ENCODE data around the gene FAM43A. TPM values are rescaled to one million over a fixed set of nuclear protein-coding genes. Genes with fewer than 3 reads are reported as not detected.

Gene FAM43A
- total RNA-seq, 1 donor from 2014 or later: 20.4 TPM

DNA sequence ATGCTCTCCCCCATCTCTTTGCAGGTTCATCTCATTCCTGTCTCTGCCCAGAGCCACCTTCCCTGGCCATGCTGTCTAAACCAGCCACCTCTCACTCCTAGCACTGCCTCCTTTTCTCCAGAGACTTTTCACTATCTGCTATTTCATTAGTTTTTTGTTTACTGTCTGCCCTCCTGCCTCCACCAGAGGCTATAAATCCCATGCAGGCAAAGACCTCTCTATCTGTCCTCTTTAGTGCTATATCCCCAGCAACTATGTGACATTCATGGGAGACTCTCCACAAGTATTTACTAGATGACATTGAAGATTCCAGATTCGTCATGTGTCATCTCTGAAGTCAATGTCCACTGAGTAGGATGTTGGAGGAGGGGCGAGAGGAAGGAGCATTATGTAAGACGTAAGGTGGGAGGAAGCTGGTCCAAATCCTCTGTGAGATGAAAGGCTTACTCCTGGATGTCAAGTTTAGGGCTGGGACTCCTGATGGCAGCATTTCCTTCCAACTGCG lies 3.4 kb upstream of the FAM43A start:
- Histone ChIP-seq H3K4me3 (no peak overlapping the region), H3K36me3 (no peaks in the 10 kb centered on the region), H3K4me1 (peaks cover 21% of the 10 kb centered on the region), H3K27ac (peak overlapping the region; percentile 47), H3K9me3 (no peaks in the 10 kb centered on the region), H3K27me3 (no peaks in the 10 kb centered on the region)
- no peak for DNase-seq (ENCODE audit: extremely low spot score in 2 of 2)
- no peak for TF ChIP-seq POLR2A (IDR thresholded peaks at IDR 0.05)
- no peak for TF ChIP-seq CTCF (IDR thresholded peaks at IDR 0.05)
- no peak for TF ChIP-seq POLR2AphosphoS5 (IDR thresholded peaks at IDR 0.05; ENCODE audit: insufficient read depth in 1 of 2, low read depth in 1 of 2)
- intact Hi-C loops (cut with DNase I): loop anchor here (2.0 to 10.0 kb wide), 2 partner anchors 575 to 863 kb away; partner anchors contain the start of gene PPP1R2

DNA sequence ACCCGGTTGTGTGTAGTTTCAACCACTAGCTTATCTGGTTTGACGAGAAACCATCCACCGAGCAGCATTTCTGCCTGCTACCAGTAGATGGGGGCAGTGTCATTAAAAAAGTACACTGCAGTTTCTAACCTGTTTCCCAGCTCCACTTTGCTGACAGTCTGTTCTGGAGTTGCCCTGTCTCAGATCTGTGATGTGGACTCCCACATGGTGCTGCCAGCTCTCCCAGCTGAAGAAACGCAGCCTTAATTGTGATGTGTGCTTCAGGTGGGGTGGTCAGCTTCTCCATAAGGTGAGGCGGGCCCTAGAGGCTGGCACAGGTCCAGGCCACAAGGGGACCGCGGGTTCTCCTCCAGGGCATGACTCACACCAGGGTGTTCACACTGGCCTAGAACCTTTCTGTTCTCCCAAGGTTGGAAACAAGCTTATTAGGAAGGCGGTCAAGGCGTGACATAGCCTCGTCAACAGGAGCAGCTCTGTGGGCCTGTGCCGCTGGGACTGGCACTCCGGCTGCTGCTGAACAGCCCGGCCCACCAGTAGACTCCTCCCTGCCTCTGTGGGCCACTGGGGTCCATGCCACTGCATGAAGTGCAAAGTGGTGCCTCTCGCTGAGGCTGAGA lies 2.9 kb upstream of the FAM43A start:
- intact Hi-C loops (cut with DNase I): loop anchor here (2.0 to 10.0 kb wide), 2 partner anchors 574 to 862 kb away; partner anchors contain the start of gene PPP1R2
- no peaks in the 10 kb centered on the region for H3K36me3 ChIP-seq
- TF ChIP-seq POLR2A (IDR thresholded peaks at IDR 0.05) (no peak), POLR2AphosphoS5 (IDR thresholded peaks at IDR 0.05; ENCODE audit: insufficient read depth in 1 of 2, low read depth in 1 of 2) (peak; percentile 50 to 87), CTCF (IDR thresholded peaks at IDR 0.05) (peak; percentile 67 to 95 (median 82))
- peak in 1 of 2 donors; percentile 90 for DNase-seq (ENCODE audit: extremely low spot score in 2 of 2)
- H3K4me3 ChIP-seq: no peak overlapping the region
- peak overlapping the region; percentile 47 for H3K27ac ChIP-seq
- peaks cover 25% of the 10 kb centered on the region for H3K4me1 ChIP-seq
- no peaks in the 10 kb centered on the region for H3K27me3 ChIP-seq
- no peaks in the 10 kb centered on the region for H3K9me3 ChIP-seq

- H3K36me3 ChIP-seq: no peaks in the 10 kb centered on the region
- TF ChIP-seq POLR2AphosphoS5 (IDR thresholded peaks at IDR 0.05; ENCODE audit: insufficient read depth in 1 of 2, low read depth in 1 of 2) (no peak), CTCF (IDR thresholded peaks at IDR 0.05) (no peak), POLR2A (IDR thresholded peaks at IDR 0.05) (no peak)
- intact Hi-C loops (cut with DNase I): loop anchor here (2.0 to 10.0 kb wide), 2 partner anchors 573 to 861 kb away; partner anchors contain the start of gene PPP1R2
- H3K4me3 ChIP-seq: no peak overlapping the region
- peaks cover 31% of the 10 kb centered on the region for H3K4me1 ChIP-seq
- peak overlapping the region; percentile 47 for H3K27ac ChIP-seq
- no peaks in the 10 kb centered on the region for H3K27me3 ChIP-seq
- no peaks in the 10 kb centered on the region for H3K9me3 ChIP-seq
- no peak for DNase-seq (ENCODE audit: extremely low spot score in 2 of 2)
These were observed 2.3 kb upstream of the FAM43A start for GRCh38 chr3:194683380-194683779.

- intact Hi-C loops (cut with DNase I): loop anchor here (1.0 to 10.0 kb wide), 3 partner anchors 422 to 860 kb away; partner anchors contain the start of gene PPP1R2
- no peaks in the 10 kb centered on the region for H3K36me3 ChIP-seq
- peak overlapping the region; percentile 62 to 75 for H3K4me3 ChIP-seq
- peaks cover 45% of the 10 kb centered on the region for H3K4me1 ChIP-seq
- TF ChIP-seq POLR2AphosphoS5 (IDR thresholded peaks at IDR 0.05; ENCODE audit: insufficient read depth in 1 of 2, low read depth in 1 of 2) (no peak), POLR2A (IDR thresholded peaks at IDR 0.05) (no peak), CTCF (IDR thresholded peaks at IDR 0.05) (no peak)
- no peaks in the 10 kb centered on the region for H3K9me3 ChIP-seq
- no peak for DNase-seq (ENCODE audit: extremely low spot score in 2 of 2)
- H3K27me3 ChIP-seq: no peaks in the 10 kb centered on the region
- H3K27ac ChIP-seq: peak overlapping the region; percentile 90
These were observed 492 bp upstream of the FAM43A start for GRCh38 chr3:194685065-194685717.
